ENCODE data around the gene NTNG2.
"Not testable (repeated sequence)": the region's sequence is repeated elsewhere in the genome, so short reads cannot be mapped to it uniquely, and the experiment has no call there.

NTNG2 gene

GRCh38 chr9:132250324-132251262 lies 88.7 kb downstream of the NTNG2 start:
- DNase-seq (ENCODE audit: low read depth in 2 of 2): no peak

- DNase-seq (ENCODE audit: low read depth in 2 of 2): no peak
Measured at GRCh38 chr9:132260846-132261245, 99.0 kb downstream of the NTNG2 start.

GRCh38 chr9:132266017-132266416 lies 104.2 kb downstream of the NTNG2 start:
- DNase-seq (ENCODE audit: low read depth in 2 of 2): no peak

- no peak for DNase-seq (ENCODE audit: low read depth in 2 of 2)
Measured at GRCh38 chr9:132267660-132268059, 105.8 kb downstream of the NTNG2 start.

- peak; percentile 29 to 45 for DNase-seq (ENCODE audit: low read depth in 2 of 2)
Measured at GRCh38 chr9:132268725-132269352, 107.0 kb downstream of the NTNG2 start.

- DNase-seq (ENCODE audit: low read depth in 2 of 2): not testable (repeated sequence)
Measured at GRCh38 chr9:132269704-132270516, 108.1 kb downstream of the NTNG2 start.

GRCh38 chr9:132274861-132275260 lies 113.0 kb downstream of the NTNG2 start:
- no peak for DNase-seq (ENCODE audit: low read depth in 2 of 2)

- DNase-seq (ENCODE audit: low read depth in 2 of 2): no peak
Measured at GRCh38 chr9:132283165-132283564, 121.3 kb downstream of the NTNG2 start.

GRCh38 chr9:132283863-132284262 lies 122.0 kb downstream of the NTNG2 start:
- no peak for DNase-seq (ENCODE audit: low read depth in 2 of 2)

- DNase-seq (ENCODE audit: low read depth in 2 of 2): no peak
Measured at GRCh38 chr9:132287256-132287760, 125.5 kb downstream of the NTNG2 start.

GRCh38 chr9:132288361-132288760 lies 126.5 kb downstream of the NTNG2 start:
- DNase-seq (ENCODE audit: low read depth in 2 of 2): no peak

GRCh38 chr9:132288966-132289365 lies 127.1 kb downstream of the NTNG2 start:
- DNase-seq (ENCODE audit: low read depth in 2 of 2): no peak

- no peak for DNase-seq (ENCODE audit: low read depth in 2 of 2)
Measured at GRCh38 chr9:132293145-132293721, 131.4 kb downstream of the NTNG2 start.
